GM19240 (cell line): ENCODE data around the gene KCNH2.

Experiments used
- DNase-seq: peaks from one replicate; pipeline ENCODE4 v3.0.0; 2011; ENCODE audit warnings: low spot score; ENCODE audit not compliant: insufficient read length

KCNH2 gene

DNA sequence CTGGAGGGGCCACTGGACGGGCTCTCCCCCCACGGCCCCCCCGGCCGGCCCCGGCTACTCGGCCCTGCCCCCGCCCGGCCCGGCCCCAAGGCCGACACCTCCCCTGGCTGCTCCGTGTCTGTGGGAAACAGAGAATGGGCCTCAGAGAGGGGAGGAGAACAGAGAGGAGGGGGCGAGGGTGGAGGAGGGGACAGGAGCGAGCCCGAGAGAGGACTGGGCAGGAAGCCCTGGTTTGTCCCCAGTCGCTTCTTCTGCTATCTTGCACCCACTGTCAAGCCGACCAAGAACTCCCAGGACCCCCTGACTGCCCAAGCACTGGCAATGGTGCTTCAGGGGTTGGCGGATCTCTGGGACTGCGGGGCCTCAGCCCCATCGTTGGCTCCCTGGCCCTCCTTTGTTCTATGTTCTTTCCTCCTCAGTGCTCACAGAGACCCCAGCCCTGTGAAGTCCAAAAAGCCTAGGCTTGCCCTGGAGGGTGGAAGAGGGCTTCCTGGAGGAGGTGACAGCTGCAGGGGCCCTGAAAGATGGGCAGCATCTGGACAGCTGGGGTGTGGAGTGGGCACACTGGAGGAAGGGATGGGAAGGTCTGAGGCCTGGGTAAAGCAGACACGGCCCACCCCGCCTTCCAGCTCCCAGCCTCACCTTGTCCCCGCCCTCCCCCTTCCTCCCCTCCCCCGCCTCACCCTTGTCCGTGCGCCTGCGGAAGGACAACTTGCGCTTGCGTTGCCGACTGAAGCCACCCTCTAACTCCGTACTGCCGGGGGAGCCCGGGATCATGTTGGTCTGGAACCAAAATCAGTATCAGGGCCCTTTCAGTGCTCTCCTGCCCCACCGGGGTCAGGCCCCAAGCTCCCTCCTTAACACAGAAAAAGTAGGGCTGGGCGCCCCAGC, 30.1 kb downstream of the KCNH2 start:
- no peak for DNase-seq

GRCh38 chr7:150947241-150947745, 30.8 kb downstream of the KCNH2 start:
- DNase-seq: no peak

GRCh38 chr7:150946421-150947240, 31.5 kb downstream of the KCNH2 start:
- no peak for DNase-seq

GRCh38 chr7:150945853-150946420, 32.2 kb downstream of the KCNH2 start:
- no peak for DNase-seq

DNA sequence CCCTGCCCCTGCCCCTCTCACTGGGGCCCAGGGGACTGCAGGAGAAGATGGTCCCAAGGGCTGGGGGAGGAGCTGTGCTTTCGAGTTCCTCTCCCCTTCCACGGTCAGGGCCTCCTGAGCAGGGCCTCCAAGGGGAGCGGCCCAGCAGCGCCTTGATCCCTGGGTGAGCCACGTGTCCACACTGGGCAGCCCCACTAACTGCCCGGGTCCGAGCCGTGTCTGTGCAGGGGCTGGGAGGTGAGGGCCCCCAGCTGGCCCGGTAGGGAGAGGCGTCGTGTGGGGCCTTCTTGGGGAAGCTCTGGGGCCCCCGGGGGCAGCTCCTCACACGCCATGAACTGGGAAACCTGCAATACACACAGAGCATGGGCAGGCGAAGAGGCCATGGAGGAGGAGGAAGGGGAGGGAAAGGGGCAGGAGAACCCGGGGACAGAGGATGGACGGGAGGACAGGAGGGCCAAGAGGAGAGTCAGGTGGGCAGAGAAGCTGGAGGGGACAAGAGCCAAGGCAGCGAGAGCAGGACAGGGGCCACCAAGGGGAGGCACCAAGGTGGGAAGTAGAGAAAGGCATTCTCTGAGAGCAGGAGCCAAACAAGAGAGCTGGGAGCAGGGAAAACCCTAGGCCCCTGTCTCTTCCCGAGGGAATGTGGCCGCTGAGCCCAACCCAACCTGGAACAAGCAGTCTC, 32.8 kb downstream of the KCNH2 start:
- DNase-seq: no peak

- no peak for DNase-seq
Observed at GRCh38 chr7:150944066-150945042, 33.8 kb downstream of the KCNH2 start.

DNA sequence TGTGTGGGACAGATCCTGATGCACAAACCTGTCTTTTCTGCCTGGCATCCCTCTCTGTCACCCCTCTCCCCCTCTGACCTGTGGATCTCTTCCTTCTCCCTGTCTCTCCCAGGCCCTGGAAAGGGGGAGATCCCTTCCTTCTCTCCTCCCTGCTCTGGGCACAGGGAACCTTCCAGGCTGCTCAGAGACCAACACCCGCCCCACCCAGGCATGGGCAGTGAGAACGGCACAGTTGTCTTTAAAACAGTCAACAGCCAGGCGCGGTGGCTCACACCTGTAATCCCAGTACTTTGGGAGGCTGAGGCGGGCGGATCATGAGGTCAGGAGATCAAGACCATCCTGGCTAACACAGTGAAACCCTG, 34.7 kb downstream of the KCNH2 start:
- no peak for DNase-seq

DNA sequence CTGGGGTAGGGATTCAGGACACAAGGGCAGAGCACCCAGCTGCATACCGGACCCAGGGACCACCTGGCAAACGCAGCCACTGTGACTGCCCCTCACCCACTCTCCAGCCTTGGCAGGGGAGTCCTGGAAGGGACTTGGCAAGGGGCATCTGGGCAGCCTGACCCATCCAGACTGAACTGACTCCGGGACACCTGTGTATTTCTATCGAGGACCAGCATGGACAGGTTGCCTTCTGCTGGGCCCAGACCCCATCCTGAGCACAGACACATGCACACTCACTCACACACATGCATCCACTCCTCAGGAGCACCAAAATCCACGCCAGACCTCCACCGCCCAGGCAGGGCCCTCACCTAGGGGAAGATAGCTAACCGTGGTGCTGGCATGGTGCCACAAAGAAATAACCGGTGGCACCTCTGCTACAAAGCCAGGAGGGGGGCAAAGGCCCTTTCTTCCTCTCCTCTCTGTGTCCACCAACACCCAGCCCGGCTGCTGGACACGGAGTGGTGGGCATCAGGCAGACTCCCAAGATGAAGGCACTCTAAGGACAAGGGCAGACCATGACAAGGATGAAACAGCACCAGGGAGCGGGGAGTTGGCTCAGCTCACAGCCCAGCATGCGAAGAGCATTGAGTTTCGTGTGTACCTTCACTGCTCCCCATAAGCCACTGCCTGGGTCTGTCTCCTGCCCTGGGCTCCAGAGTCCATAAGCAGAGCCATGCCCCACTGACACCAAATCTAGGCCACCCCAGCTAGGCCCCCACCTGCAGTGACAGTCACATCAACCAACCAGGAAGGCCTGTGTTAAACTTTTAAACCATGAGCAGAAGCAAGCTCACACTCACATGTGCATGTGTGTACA, 35.3 kb downstream of the KCNH2 start:
- DNase-seq: no peak

DNA sequence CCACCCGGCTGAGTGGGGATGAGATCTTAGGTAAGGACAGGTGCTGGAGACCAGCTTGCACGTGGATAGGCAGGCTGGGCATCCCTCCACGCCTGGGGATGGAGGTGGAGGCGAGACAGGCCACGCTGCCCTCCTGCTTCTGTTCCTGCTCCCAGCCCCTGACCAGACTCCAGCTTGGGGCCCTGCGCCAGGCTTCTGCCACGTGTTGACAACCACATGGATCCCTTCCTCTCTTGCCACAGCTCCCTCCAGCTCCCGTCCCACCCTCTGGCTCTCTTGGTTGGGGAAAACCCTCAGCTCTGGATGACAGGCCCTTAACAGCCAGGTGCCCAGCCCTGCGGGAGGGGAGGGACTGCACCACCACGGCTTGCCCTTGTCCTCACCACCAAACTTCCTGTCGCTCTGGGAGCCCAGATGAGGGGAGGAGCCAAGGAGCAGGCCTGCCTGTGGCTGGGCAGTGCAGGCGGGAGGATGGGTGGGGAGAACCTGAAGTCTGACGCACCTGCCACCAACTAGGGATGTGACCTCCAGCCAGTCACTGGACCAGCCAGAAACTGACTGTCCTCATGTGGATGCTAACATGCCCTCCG, 36.0 kb downstream of the KCNH2 start:
- no peak for DNase-seq

DNA sequence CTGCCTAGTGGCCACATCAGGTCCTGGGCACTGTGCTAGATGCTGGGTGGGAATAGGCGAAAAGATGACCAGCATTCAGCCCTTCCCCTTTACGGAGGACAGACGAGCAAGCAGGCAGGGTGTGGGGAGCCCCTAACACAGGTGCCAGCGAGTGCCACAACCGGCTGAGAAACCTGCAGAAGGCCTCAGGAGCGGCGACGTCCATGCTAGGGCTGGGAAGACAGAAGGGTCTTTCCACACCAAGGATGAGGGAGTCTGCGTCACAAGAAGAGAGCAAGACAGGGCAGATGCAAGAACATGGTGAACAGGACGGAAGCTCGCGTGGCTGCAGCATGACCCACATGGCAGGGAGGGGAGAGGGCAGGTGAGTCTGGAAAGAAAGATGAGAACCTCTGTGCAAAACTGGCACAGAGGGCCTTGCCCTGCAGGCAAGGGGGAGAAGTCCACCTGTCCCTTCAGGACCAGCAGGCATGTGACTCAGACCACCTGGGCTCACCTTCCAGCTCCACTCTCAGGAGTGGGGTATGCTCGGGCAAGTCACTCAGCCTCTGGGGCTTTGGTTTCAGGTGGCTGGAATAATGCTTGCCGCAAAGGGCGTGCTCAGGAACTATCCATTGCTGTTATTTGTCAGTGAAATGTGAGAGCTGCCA, 36.6 kb downstream of the KCNH2 start:
- DNase-seq: no peak

- DNase-seq: no peak
Observed at GRCh38 chr7:150940431-150941102, 37.6 kb downstream of the KCNH2 start.

GRCh38 chr7:150939466-150939865, 38.7 kb downstream of the KCNH2 start:
- DNase-seq: no peak

DNA sequence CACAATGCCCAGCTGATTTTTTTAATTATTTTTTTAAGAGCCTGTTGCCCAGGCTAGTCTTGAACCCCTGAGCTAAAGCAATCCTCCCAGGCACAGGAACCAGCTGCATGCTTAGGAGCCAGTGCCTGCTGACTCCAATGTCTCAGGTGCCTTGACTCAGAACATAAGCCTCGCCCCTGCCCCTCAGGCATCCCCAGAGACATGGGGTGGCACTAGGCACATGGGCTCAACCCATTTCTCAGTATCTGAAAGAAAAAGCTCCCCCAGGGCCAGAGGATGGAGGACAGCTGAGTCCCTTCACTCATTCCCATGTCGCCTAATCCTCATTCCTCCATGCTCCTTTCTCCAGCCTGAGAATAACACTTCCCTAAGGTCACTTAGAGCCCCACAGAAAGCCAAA, 39.1 kb downstream of the KCNH2 start:
- no peak for DNase-seq

GRCh38 chr7:150938566-150938965, 39.6 kb downstream of the KCNH2 start:
- DNase-seq: no peak

DNA sequence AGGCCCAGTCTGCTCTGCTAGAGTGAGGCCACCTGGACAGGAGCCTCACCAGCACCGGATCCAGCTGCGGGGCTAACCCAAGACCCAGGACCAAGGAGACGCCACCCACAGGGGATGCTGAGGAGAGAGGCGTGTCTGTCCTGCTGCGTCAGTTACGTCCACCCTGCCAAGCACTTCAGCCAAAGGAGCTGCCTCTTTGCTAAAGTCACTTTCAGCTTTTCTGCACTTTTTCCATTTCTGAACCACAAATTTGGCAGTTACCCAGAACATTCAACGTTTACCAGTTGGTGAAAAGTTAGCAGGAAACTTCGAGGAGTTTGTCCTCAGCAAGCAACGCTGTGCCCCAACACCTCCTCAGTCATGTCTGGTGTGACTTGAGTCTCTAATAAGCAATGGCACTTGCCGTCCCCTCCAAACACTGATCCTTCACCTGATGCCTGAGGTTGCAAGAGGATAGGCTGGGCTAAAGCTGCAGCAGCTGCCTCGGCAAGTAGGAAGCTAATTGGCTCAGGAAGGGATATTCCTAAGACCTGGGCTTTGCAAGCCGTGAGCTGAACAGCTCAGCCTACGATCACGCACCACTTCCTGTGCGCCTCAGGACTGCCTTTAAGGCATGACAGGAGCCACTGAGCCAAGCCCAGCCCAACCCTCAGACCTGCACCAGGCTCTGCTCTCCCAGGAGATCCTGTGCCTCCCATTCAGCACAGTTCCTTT, 40.1 kb downstream of the KCNH2 start:
- DNase-seq: no peak

- DNase-seq: no peak
Observed at GRCh38 chr7:150936018-150936417, 42.1 kb downstream of the KCNH2 start.

GRCh38 chr7:150935149-150935548, 43.0 kb downstream of the KCNH2 start:
- no peak for DNase-seq
